ENCODE data around the gene KLHL3. TPM values are rescaled to one million over a fixed set of nuclear protein-coding genes. Genes with fewer than 3 reads are reported as not detected.

KLHL3 gene
- total and polyA plus RNA-seq, 2 donors (not counting 3 experiments of a cell fraction or from before 2014, with no cell fraction given), result 8.8 to 13.6 TPM

- no TSS peak for BruUV-seq (replicated peaks)
Measured at GRCh38 chr5:137583129-137583528, 152.8 kb downstream of the KLHL3 start.

More at GRCh38 chr5:137583129-137583528, 152.8 kb downstream of the KLHL3 start:
- Histone ChIP-seq H3K4me2 (ENCODE audit: insufficient read depth, low read length) (no peak overlapping the region), H3K79me2 (ENCODE audit: control insufficient read depth, insufficient read depth, low read length) (no peaks in the 10 kb centered on the region), H3K9me3 (replicated peaks; ENCODE audit: control insufficient read depth, insufficient read depth, low read length) (no peaks in the 10 kb centered on the region), H2AFZ (ENCODE audit: low read depth, low read length) (no peak overlapping the region), H4K20me1 (replicated peaks; ENCODE audit: control insufficient read depth, extremely low read depth, insufficient read depth, low read length) (no peaks in the 10 kb centered on the region), H3K4me1 (ENCODE audit: control insufficient read depth, extremely low read depth, insufficient read depth, low read length) (peaks cover 4% of the 10 kb centered on the region), H3K4me3 (replicated peaks in 1 of 3; ENCODE audit: insufficient read depth in 1 of 3, low read depth in 1 of 3, low read length in 3 of 3) (no peak overlapping the region), H3K27me3 (ENCODE audit: control insufficient read depth in 2 of 2, insufficient read depth in 2 of 2, low read length in 2 of 2) (peaks cover 24 to 31% of the 10 kb centered on the region in 2 experiments), H3K9ac (replicated peaks; ENCODE audit: extremely low read depth, insufficient read depth, low read length) (no peak overlapping the region), H3K9me1 (replicated peaks; ENCODE audit: control insufficient read depth, extremely low read depth, insufficient read depth, low read length) (no peaks in the 10 kb centered on the region), H3K36me3 (ENCODE audit: control insufficient read depth in 2 of 2, extremely low read depth in 1 of 2, insufficient read depth in 2 of 2, low read length in 2 of 2) (no peaks in the 10 kb centered on the region), H3K27ac (ENCODE audit: insufficient read depth, low read depth, low read length) (no peak overlapping the region)
- TF ChIP-seq GATA2 (IDR thresholded peaks at IDR 0.05; ENCODE audit: insufficient read depth, insufficient read length, low read depth, low read length) (no peak), EZH2 (IDR thresholded peaks at IDR 0.05; ENCODE audit: borderline replicate concordance, low read depth, low read length, severe bottlenecking) (no peak), POLR2AphosphoS5 (IDR thresholded peaks at IDR 0.05; ENCODE audit: insufficient read depth, low read depth, low read length) (no peak), CTCF (IDR thresholded peaks at IDR 0.05; ENCODE audit: extremely low read depth in 1 of 2, insufficient read depth in 1 of 2, low read depth in 1 of 2, low read length in 2 of 2) (no peak), JUN (IDR thresholded peaks at IDR 0.05; ENCODE audit: borderline replicate concordance, insufficient read depth, insufficient read length, low read depth) (no peak), POLR2A (IDR thresholded peaks at IDR 0.05; ENCODE audit: low read depth, low read length) (no peak), FOS (IDR thresholded peaks at IDR 0.05; ENCODE audit: borderline replicate concordance, insufficient read depth, low read length) (no peak), MAX (IDR thresholded peaks at IDR 0.05; ENCODE audit: insufficient read depth, insufficient read length) (no peak), MYC (IDR thresholded peaks at IDR 0.05; ENCODE audit: low read depth, low read length) (no peak)
- ChIA-PET POLR2A (no interaction called here), CTCF (no interaction called here)
- dilution Hi-C loops (cut with MboI; ENCODE audit: extremely low pct_ligation_motif_present, low sequenced_read_pairs), result no loop called here
- DNase-seq (ENCODE audit: low read depth, low spot score) (no peak), FAIRE-seq (no peak)
- intact Hi-C loops (cut with micrococcal nuclease), result no loop called here

All from endothelial cell of umbilical vein (primary cell).